Skeletal muscle tissue (tissue), 4 donors: ENCODE measurements around the gene USP34. TPM values are rescaled to one million over a fixed set of nuclear protein-coding genes. Genes with fewer than 3 reads are reported as not detected.

Experiments
- H3K27ac ChIP-seq: one replicate; pipeline ENCODE4 v1.7.0; 2013; ENCODE audit warnings: mild to moderate bottlenecking, low read depth, low read length, inconsistent platforms
- H3K27me3 ChIP-seq, 3 donors: one replicate each; pipeline ENCODE4 v1.7.0; 2013; ENCODE audit warnings: low read length in 3 of 3; ENCODE audit not compliant: control insufficient read depth in 3 of 3, insufficient read depth in 3 of 3
- H3K36me3 ChIP-seq, 3 donors: one replicate each; pipeline ENCODE4 v1.7.0; 2013; ENCODE audit warnings: low read length in 3 of 3; ENCODE audit not compliant: control insufficient read depth in 3 of 3, insufficient read depth in 3 of 3
- H3K4me1 ChIP-seq, 3 donors: one replicate each; pipeline ENCODE4 v1.7.0; 2013; ENCODE audit warnings: low read length in 3 of 3, mild to moderate bottlenecking in 3 of 3; ENCODE audit not compliant: control insufficient read depth in 3 of 3, insufficient read depth in 3 of 3
- H3K4me3 ChIP-seq, 3 donors: one replicate each; pipeline ENCODE4 v1.7.0; 2013; ENCODE audit warnings: low read length in 3 of 3
- H3K9ac ChIP-seq, 3 donors: one replicate each; pipeline ENCODE4 v1.7.0; 2013; ENCODE audit warnings: low read length in 3 of 3, mild to moderate bottlenecking in 3 of 3, moderate library complexity in 2 of 3, low read depth in 1 of 3
- H3K9me3 ChIP-seq, 3 donors: one replicate each; pipeline ENCODE4 v1.7.0; 2013; ENCODE audit warnings: low read length in 3 of 3; ENCODE audit not compliant: control insufficient read depth in 3 of 3
- total RNA-seq: library from RNA; depleted of rRNA; stranded (reverse); fragments of >200 nt; gene quantifications from one replicate; pipeline ENCODE4 v1.2.3, GENCODE V29; 2014
- donor health status: Osteomylitis.

Gene USP34
- total RNA-seq, 1 donor from 2014 or later = 108 TPM

GRCh38 chr2:61357681-61358080, 113.2 kb downstream of the USP34 start:
- Histone ChIP-seq H3K27me3 (no peaks in the 10 kb centered on the region), H3K27ac (no peak overlapping the region), H3K4me3 (no peak overlapping the region), H3K36me3 (peaks cover 0 to 17% (median 11%) of the 10 kb centered on the region in 3 donors), H3K4me1 (peaks cover 4 to 10% (median 5%) of the 10 kb centered on the region in 3 donors), H3K9me3 (no peaks in the 10 kb centered on the region), H3K9ac (no peak overlapping the region)

GRCh38 chr2:61356958-61357350, 113.9 kb downstream of the USP34 start:
- Histone ChIP-seq H3K27ac (no peak overlapping the region), H3K9me3 (no peaks in the 10 kb centered on the region)

GRCh38 chr2:61356261-61356957, 114.5 kb downstream of the USP34 start:
- Histone ChIP-seq H3K27ac (no peak overlapping the region), H3K36me3 (peaks cover 0 to 17% (median 11%) of the 10 kb centered on the region in 3 donors), H3K4me3 (no peak overlapping the region), H3K4me1 (peaks cover 4 to 10% (median 5%) of the 10 kb centered on the region in 3 donors), H3K9ac (no peak overlapping the region), H3K9me3 (no peaks in the 10 kb centered on the region), H3K27me3 (no peaks in the 10 kb centered on the region)

More at GRCh38 chr2:61356958-61357350, 113.9 kb downstream of the USP34 start:
- Histone ChIP-seq H3K4me1 (peaks cover 4 to 10% (median 5%) of the 10 kb centered on the region in 3 donors), H3K27me3 (no peaks in the 10 kb centered on the region), H3K4me3 (no peak overlapping the region), H3K9ac (no peak overlapping the region), H3K36me3 (peaks cover 0 to 17% (median 11%) of the 10 kb centered on the region in 3 donors)

DNA sequence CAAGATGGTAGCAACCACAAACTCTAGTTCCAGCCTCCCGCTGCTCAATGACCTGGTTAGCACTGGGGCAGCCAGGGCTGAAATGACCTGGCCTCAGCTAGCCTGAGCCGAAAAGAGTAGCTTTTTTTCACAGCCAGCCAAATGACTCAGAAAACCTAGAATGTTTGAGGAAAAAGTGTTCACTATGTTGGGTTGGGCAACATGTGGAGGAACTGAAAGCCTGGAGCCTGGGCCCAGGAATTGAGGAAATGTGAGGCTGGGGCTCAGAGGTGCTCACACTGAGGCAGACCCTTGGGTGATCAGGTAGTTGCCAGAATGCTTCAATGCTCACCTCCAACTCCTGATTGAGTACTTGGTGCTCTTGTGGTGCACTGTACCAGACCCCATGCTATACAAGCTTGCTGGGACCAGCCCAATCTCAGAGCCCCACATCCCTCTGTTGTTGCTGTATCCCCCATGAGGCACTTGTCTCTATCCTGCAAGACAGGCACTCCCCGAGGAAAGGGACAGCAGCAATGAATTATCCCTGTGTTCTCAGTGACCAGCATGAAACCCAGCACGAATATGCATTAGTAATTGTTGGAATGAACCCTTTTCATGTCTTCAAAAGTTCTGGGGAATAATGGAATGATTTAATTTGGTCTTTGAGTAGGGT, 116.2 kb downstream of the USP34 start:
- H3K36me3 ChIP-seq = peaks cover 0 to 17% (median 11%) of the 10 kb centered on the region in 3 donors
- no peaks in the 10 kb centered on the region for H3K27me3 ChIP-seq
- H3K27ac ChIP-seq = no peak overlapping the region
- no peaks in the 10 kb centered on the region for H3K9me3 ChIP-seq
- peaks cover 4 to 10% (median 5%) of the 10 kb centered on the region in 3 donors for H3K4me1 ChIP-seq
- H3K9ac ChIP-seq = no peak overlapping the region
- no peak overlapping the region for H3K4me3 ChIP-seq

GRCh38 chr2:61353909-61354308, 117.0 kb downstream of the USP34 start:
- H3K9me3 ChIP-seq = no peaks in the 10 kb centered on the region
- H3K27ac ChIP-seq = no peak overlapping the region
- peaks cover 0 to 17% (median 11%) of the 10 kb centered on the region in 3 donors for H3K36me3 ChIP-seq
- no peaks in the 10 kb centered on the region for H3K27me3 ChIP-seq
- peaks cover 4 to 9% (median 5%) of the 10 kb centered on the region in 3 donors for H3K4me1 ChIP-seq
- no peak overlapping the region for H3K9ac ChIP-seq
- H3K4me3 ChIP-seq = no peak overlapping the region

DNA sequence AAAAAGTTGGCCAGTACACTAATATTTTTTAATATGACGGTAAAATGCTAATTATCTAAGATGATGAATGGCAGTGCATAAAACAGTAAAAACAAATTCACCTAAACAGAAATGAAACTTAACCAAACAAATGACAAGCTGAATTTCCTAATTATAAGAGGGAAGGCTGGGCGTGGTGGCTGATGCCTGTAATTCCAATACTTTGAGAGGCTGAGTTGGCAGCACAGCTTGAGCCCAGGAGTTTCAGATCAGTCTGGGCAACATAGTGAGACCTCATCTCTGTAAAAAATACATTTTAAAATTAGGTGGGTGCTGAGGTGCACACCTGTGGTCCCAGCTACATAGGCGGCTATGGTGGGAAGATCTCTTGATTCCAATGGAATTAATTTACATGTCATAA, 120.1 kb downstream of the USP34 start:
- Histone ChIP-seq H3K4me1 (no peaks in the 10 kb centered on the region), H3K9ac (no peak overlapping the region), H3K27me3 (no peaks in the 10 kb centered on the region), H3K36me3 (peaks cover 8 to 27% (median 17%) of the 10 kb centered on the region in 3 donors), H3K27ac (no peak overlapping the region), H3K4me3 (no peak overlapping the region), H3K9me3 (no peaks in the 10 kb centered on the region)

GRCh38 chr2:61343141-61343540, 127.7 kb downstream of the USP34 start:
- Histone ChIP-seq H3K27me3 (no peaks in the 10 kb centered on the region), H3K9me3 (no peaks in the 10 kb centered on the region), H3K4me1 (no peaks in the 10 kb centered on the region), H3K9ac (no peak overlapping the region), H3K4me3 (no peak overlapping the region), H3K36me3 (peaks cover 9 to 30% (median 28%) of the 10 kb centered on the region in 3 donors), H3K27ac (no peak overlapping the region)

GRCh38 chr2:61340242-61340641, 130.6 kb downstream of the USP34 start:
- H3K27ac ChIP-seq = no peak overlapping the region
- H3K4me3 ChIP-seq = no peak overlapping the region
- H3K4me1 ChIP-seq = no peaks in the 10 kb centered on the region
- H3K36me3 ChIP-seq = peaks cover 7 to 27% (median 24%) of the 10 kb centered on the region in 3 donors
- no peaks in the 10 kb centered on the region for H3K27me3 ChIP-seq
- no peaks in the 10 kb centered on the region for H3K9me3 ChIP-seq
- H3K9ac ChIP-seq = no peak overlapping the region

DNA sequence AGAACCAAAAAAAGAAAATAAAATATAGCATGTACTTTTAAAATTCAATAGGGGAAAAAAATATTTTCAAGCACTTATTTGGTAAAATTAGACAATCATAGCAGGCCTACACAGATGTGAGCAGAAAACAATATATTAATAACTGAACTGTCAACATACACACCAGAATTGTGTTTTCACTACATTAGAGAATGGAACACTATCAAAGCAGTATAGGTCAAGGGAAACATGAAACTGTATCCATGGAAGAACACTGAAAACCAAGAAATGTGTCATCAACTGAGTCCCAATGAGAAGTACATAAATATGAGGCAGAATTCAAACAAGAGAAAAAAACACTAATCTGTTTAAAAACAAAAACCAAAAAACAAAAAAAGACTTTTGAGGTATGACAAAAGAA, 132.4 kb downstream of the USP34 start:
- no peaks in the 10 kb centered on the region for H3K9me3 ChIP-seq
- peaks cover 7 to 24% (median 21%) of the 10 kb centered on the region in 3 donors for H3K36me3 ChIP-seq
- H3K4me3 ChIP-seq = no peak overlapping the region
- no peaks in the 10 kb centered on the region for H3K27me3 ChIP-seq
- no peaks in the 10 kb centered on the region for H3K4me1 ChIP-seq
- no peak overlapping the region for H3K9ac ChIP-seq
- no peak overlapping the region for H3K27ac ChIP-seq

DNA sequence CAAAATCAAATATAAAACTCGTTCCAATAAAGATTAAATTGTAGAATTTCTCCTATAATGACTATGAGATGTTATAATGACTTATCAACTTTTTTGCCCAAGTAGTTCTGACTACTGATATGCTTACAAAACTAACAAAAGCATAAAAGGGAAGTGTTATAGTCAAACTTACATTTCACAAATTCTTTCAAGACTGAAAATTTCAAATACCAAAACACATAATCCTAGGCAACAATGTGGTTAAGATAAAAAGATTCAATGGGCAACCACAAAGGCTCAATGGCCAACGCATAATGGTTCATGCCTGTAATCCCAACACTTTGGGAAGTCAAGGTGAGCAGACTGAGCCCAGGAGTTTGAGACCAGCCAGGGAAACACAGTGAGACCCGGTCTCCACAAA, 135.7 kb downstream of the USP34 start:
- H3K36me3 ChIP-seq = peaks cover 3 to 19% (median 18%) of the 10 kb centered on the region in 3 donors

More for the DNA sequence above, 135.7 kb downstream of the USP34 start:
- Histone ChIP-seq H3K9me3 (no peaks in the 10 kb centered on the region), H3K9ac (no peak overlapping the region), H3K4me1 (no peaks in the 10 kb centered on the region), H3K27me3 (no peaks in the 10 kb centered on the region), H3K27ac (no peak overlapping the region), H3K4me3 (no peak overlapping the region)
